ENCODE data around the gene ABCC2.
"Not testable (repeated sequence)": the region's sequence is repeated elsewhere in the genome, so short reads cannot be mapped to it uniquely, and the experiment has no call there.

The ABCC2 gene

GRCh38 chr10:99881371-99881770, 98.9 kb downstream of the ABCC2 start:
- no peak overlapping the region for H3K4me3 ChIP-seq (ENCODE audit: low read depth, low read length)
- TF ChIP-seq CTCF (IDR thresholded peaks at IDR 0.05; ENCODE audit: control insufficient read depth, extremely low read depth, insufficient read depth) = no peak
- no peak for DNase-seq (ENCODE audit: low read depth)

- H3K4me3 ChIP-seq (ENCODE audit: low read depth, low read length) = no peak overlapping the region
- no peak for DNase-seq (ENCODE audit: low read depth)
- no peak for TF ChIP-seq CTCF (IDR thresholded peaks at IDR 0.05; ENCODE audit: control insufficient read depth, extremely low read depth, insufficient read depth)
Observed at GRCh38 chr10:99883523-99883922, 101.1 kb downstream of the ABCC2 start.

GRCh38 chr10:99888622-99889021, 106.2 kb downstream of the ABCC2 start:
- H3K4me3 ChIP-seq (ENCODE audit: low read depth, low read length) = no peak overlapping the region
- no peak for DNase-seq (ENCODE audit: low read depth)
- TF ChIP-seq CTCF (IDR thresholded peaks at IDR 0.05; ENCODE audit: control insufficient read depth, extremely low read depth, insufficient read depth) = no peak

GRCh38 chr10:99894613-99895012, 112.2 kb downstream of the ABCC2 start:
- no peak for TF ChIP-seq CTCF (IDR thresholded peaks at IDR 0.05; ENCODE audit: control insufficient read depth, extremely low read depth, insufficient read depth)
- DNase-seq (ENCODE audit: low read depth) = no peak
- no peak overlapping the region for H3K4me3 ChIP-seq (ENCODE audit: low read depth, low read length)

- DNase-seq (ENCODE audit: low read depth); H3K4me3 ChIP-seq (ENCODE audit: low read depth, low read length): not testable (repeated sequence)
Observed at GRCh38 chr10:99895066-99895465, 112.6 kb downstream of the ABCC2 start.

GRCh38 chr10:99895867-99896266, 113.4 kb downstream of the ABCC2 start:
- TF ChIP-seq CTCF (IDR thresholded peaks at IDR 0.05; ENCODE audit: control insufficient read depth, extremely low read depth, insufficient read depth) = no peak
- DNase-seq (ENCODE audit: low read depth) = no peak
- H3K4me3 ChIP-seq (ENCODE audit: low read depth, low read length) = no peak overlapping the region
